ENCODE measurements around the gene ADAMTS13.

Gene ADAMTS13

GRCh38 chr9:133393399-133393798 lies 28.8 kb upstream of the ADAMTS13 start:
- no peak for DNase-seq

GRCh38 chr9:133394687-133395271 lies 27.4 kb upstream of the ADAMTS13 start:
- no peak for DNase-seq

- DNase-seq: no peak
These were observed 25.2 kb upstream of the ADAMTS13 start for GRCh38 chr9:133396952-133397351.

GRCh38 chr9:133397370-133397769 lies 24.8 kb upstream of the ADAMTS13 start:
- DNase-seq: no peak

- no peak for DNase-seq
These were observed 24.3 kb upstream of the ADAMTS13 start for GRCh38 chr9:133397895-133398294.

- DNase-seq: no peak
These were observed 21.9 kb upstream of the ADAMTS13 start for GRCh38 chr9:133400292-133400691.

GRCh38 chr9:133401588-133401987 lies 20.6 kb upstream of the ADAMTS13 start:
- DNase-seq: no peak

GRCh38 chr9:133402689-133403088 lies 19.5 kb upstream of the ADAMTS13 start:
- no peak for DNase-seq

- peak; percentile 47 for DNase-seq
These were observed 18.3 kb upstream of the ADAMTS13 start for GRCh38 chr9:133403766-133404453.

- DNase-seq: no peak
These were observed 17.6 kb upstream of the ADAMTS13 start for GRCh38 chr9:133404454-133405002.

GRCh38 chr9:133405508-133406438 lies 16.4 kb upstream of the ADAMTS13 start:
- no peak for DNase-seq

- peak; percentile 51 for DNase-seq
These were observed 15.5 kb upstream of the ADAMTS13 start for GRCh38 chr9:133406480-133407307.

- no peak for DNase-seq
These were observed 14.1 kb upstream of the ADAMTS13 start for GRCh38 chr9:133408042-133408441.

GRCh38 chr9:133415170-133415569 lies 7.0 kb upstream of the ADAMTS13 start:
- no peak for DNase-seq

GRCh38 chr9:133417541-133418461 lies 4.4 kb upstream of the ADAMTS13 start, which contains the start of gene REXO4:
Gene REXO4, minus strand, starts transcription at chr9:133418010. Its CDS starts 166 bp downstream, at chr9:133417844.
- peak; percentile 42 for DNase-seq

GRCh38 chr9:133419005-133419404 lies 3.2 kb upstream of the ADAMTS13 start:
- no peak for DNase-seq

- DNase-seq: no peak
These were observed 1.8 kb upstream of the ADAMTS13 start for GRCh38 chr9:133420392-133420827.

GRCh38 chr9:133423216-133423615 lies 1.0 kb downstream of the ADAMTS13 start:
- no peak for DNase-seq

- no peak for DNase-seq
These were observed 2.0 kb downstream of the ADAMTS13 start for GRCh38 chr9:133424187-133424586.

GRCh38 chr9:133425049-133425632 lies 3.0 kb downstream of the ADAMTS13 start:
- DNase-seq: no peak

- no peak for DNase-seq
These were observed 3.8 kb downstream of the ADAMTS13 start for GRCh38 chr9:133426011-133426410.
